SHP77 treated with DMSO at 0.1 percent for 48 hours (cell line): Measurements from ENCODE around the gene MYO1E.

Source experiments
- DNase-seq: peaks from one replicate; lab custom pipeline; 2025; lab: John Stamatoyannopoulos, UW

MYO1E gene

GRCh38 chr15:59227021-59227420 lies 145.7 kb downstream of the MYO1E start:
- no peak for DNase-seq

- DNase-seq: no peak
These were observed 148.2 kb downstream of the MYO1E start for GRCh38 chr15:59224474-59224873.

- no peak for DNase-seq
These were observed 148.9 kb downstream of the MYO1E start for GRCh38 chr15:59223736-59224135.

- no peak for DNase-seq
These were observed 149.6 kb downstream of the MYO1E start for GRCh38 chr15:59222906-59223550.

GRCh38 chr15:59221511-59222505 lies 150.9 kb downstream of the MYO1E start:
- no peak for DNase-seq

GRCh38 chr15:59218710-59219109 lies 154.0 kb downstream of the MYO1E start:
- DNase-seq: no peak

- DNase-seq: no peak
These were observed 154.7 kb downstream of the MYO1E start for GRCh38 chr15:59217876-59218498.

- no peak for DNase-seq
These were observed 155.8 kb downstream of the MYO1E start for GRCh38 chr15:59216911-59217310.

- DNase-seq: no peak
These were observed 162.5 kb downstream of the MYO1E start for GRCh38 chr15:59210186-59210585.

GRCh38 chr15:59208613-59209249 lies 163.9 kb downstream of the MYO1E start:
- DNase-seq: no peak

- DNase-seq: no peak
These were observed 166.0 kb downstream of the MYO1E start, which contains the start of gene LDHAL6B for GRCh38 chr15:59206623-59207183. TSS of gene LDHAL6B (plus strand) at chr15:59206843. CDS start at chr15:59206941, 98 bp downstream.

GRCh38 chr15:59205839-59206622 lies 166.6 kb downstream of the MYO1E start:
- no peak for DNase-seq

- no peak for DNase-seq
These were observed 169.0 kb downstream of the MYO1E start for GRCh38 chr15:59203657-59204056.

- DNase-seq: no peak
These were observed 169.7 kb downstream of the MYO1E start for GRCh38 chr15:59203008-59203407.

- no peak for DNase-seq
These were observed 172.1 kb downstream of the MYO1E start for GRCh38 chr15:59200560-59200959.

- DNase-seq: no peak
These were observed 172.8 kb downstream of the MYO1E start for GRCh38 chr15:59199626-59200465.

GRCh38 chr15:59197454-59197853 lies 175.2 kb downstream of the MYO1E start:
- DNase-seq: no peak

- no peak for DNase-seq
These were observed 176.3 kb downstream of the MYO1E start for GRCh38 chr15:59196416-59196815.

- DNase-seq: no peak
These were observed 177.9 kb downstream of the MYO1E start for GRCh38 chr15:59194639-59195325.
